Colonic mucosa (tissue), 4 donors: Measurements from ENCODE around the gene FBXO31. TPM values are rescaled to one million over a fixed set of nuclear protein-coding genes. Genes with fewer than 3 reads are reported as not detected.
A peak's percentile ranks its signal among the peaks of the same experiment; 100 is the strongest.

Source experiments
- DNase-seq: peaks from one replicate; pipeline ENCODE4 v3.0.0-alpha.2; 2020
- H3K27ac ChIP-seq: fragments of 200-600 bp; one replicate; pipeline ENCODE4 v1.8.0; 2021
- H3K27me3 ChIP-seq: fragments of 200-600 bp; one replicate; pipeline ENCODE4 v1.8.0; 2021
- H3K36me3 ChIP-seq: fragments of 200-600 bp; one replicate; pipeline ENCODE4 v1.8.0; 2021
- H3K4me1 ChIP-seq: fragments of 200-600 bp; one replicate; pipeline ENCODE4 v1.8.0; 2021; ENCODE audit warnings: mild to moderate bottlenecking
- H3K4me3 ChIP-seq: fragments of 200-600 bp; one replicate; pipeline ENCODE4 v1.8.0; 2021
- H3K9ac ChIP-seq, 2 donors: one replicate each; pipeline ENCODE4 v1.7.0; 2013; ENCODE audit warnings: control low read depth in 2 of 2, low read depth in 2 of 2, low read length in 2 of 2
- H3K9me3 ChIP-seq: fragments of 200-600 bp; one replicate; pipeline ENCODE4 v1.8.0; 2021
- intact Hi-C: fragments of 100-400 bp; cut with DNase I; formaldehyde crosslinking; loops from one replicate; pipeline ENCODE4 v1.14.1; 2022
- total RNA-seq, 2 donors: library from RNA; stranded (reverse); fragmentation: NEBNext Ultra II Directional in 1 of 2; extraction: Animal tissue kit (Norgen Biotek cat#: 25700) in 1 of 2; gene quantifications; one replicate each; pipeline ENCODE4 v1.2.1, GENCODE V29; 2021
- TF ChIP-seq, protein P1 (sequence below): fragments of 200-600 bp; IDR thresholded peaks from one replicate; pipeline ENCODE4 v1.8.0; 2022; ENCODE audit warnings: antibody characterized with exemption, mild to moderate bottlenecking
- donor health status: healthy.
- donor health status: DM: no; HTN: no; CAD: no.
- donor health status: DM: no; HTN: no; CAD: no.

Gene FBXO31
- total RNA-seq, 2 donors from 2014 or later = 35.1 to 52.3 TPM

DNA sequence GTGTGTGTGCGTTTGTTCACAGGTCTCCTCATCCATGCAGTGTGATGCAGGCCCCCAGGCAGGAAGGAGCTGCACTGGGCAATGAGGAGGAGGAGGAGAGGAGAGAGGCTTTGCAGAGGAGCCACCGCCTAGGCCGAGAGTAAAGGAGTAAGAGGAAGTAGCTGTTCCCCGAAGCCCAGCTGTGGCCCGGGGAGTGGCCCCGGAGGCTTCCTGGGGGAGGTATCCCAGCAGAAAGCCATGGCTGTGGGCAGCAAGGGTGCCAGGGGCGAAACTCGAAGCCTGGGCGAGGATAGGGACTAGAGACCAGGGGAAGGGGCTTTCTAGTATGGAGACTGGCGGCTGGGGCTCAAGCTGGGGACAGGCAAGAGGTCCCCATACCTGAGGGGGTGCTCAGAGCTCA is 78.6 kb downstream of the FBXO31 start:
- no peaks in the 10 kb centered on the region for H3K27me3 ChIP-seq
- TF ChIP-seq, protein P1, sequence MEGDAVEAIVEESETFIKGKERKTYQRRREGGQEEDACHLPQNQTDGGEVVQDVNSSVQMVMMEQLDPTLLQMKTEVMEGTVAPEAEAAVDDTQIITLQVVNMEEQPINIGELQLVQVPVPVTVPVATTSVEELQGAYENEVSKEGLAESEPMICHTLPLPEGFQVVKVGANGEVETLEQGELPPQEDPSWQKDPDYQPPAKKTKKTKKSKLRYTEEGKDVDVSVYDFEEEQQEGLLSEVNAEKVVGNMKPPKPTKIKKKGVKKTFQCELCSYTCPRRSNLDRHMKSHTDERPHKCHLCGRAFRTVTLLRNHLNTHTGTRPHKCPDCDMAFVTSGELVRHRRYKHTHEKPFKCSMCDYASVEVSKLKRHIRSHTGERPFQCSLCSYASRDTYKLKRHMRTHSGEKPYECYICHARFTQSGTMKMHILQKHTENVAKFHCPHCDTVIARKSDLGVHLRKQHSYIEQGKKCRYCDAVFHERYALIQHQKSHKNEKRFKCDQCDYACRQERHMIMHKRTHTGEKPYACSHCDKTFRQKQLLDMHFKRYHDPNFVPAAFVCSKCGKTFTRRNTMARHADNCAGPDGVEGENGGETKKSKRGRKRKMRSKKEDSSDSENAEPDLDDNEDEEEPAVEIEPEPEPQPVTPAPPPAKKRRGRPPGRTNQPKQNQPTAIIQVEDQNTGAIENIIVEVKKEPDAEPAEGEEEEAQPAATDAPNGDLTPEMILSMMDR = no peak
- H3K9ac ChIP-seq = no peak overlapping the region
- H3K4me3 ChIP-seq = no peak overlapping the region
- H3K36me3 ChIP-seq = no peaks in the 10 kb centered on the region
- no peaks in the 10 kb centered on the region for H3K9me3 ChIP-seq
- intact Hi-C loops = no loop called here
- no peak for DNase-seq
- no peak overlapping the region for H3K27ac ChIP-seq
- no peaks in the 10 kb centered on the region for H3K4me1 ChIP-seq

- no peak overlapping the region for H3K4me3 ChIP-seq
Observed at GRCh38 chr16:87303962-87304521, 79.5 kb downstream of the FBXO31 start.

DNA sequence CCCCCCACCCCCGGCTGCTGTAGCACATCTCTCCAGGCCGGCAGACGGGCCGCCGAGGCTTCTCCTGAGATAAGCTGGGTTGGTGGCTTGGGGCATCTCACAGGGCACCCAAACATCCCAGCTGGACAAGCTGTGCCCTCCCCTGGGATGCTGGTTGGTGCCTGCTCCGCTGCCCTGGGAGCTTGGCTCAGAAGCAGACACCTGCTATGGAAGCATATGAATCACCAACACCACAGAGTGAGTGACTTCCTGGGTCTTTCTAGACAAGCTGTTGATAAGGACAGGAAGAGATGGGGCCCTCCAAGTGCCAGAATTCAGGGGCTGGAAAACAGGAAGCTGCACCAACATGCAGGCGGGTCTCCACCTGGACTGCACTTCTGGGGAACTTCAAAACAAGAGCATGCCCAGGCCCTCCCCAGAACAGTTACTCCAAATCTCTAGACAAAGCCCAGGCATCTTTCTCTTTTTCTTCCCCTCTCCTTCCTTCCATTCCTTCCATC is 80.1 kb downstream of the FBXO31 start:
- TF ChIP-seq, protein P1 = no peak
- H3K9ac ChIP-seq = no peak overlapping the region
- no peaks in the 10 kb centered on the region for H3K36me3 ChIP-seq
- DNase-seq = no peak
- no peak overlapping the region for H3K4me3 ChIP-seq
- no peak overlapping the region for H3K27ac ChIP-seq
- H3K27me3 ChIP-seq = no peaks in the 10 kb centered on the region
- H3K9me3 ChIP-seq = no peaks in the 10 kb centered on the region
- no peaks in the 10 kb centered on the region for H3K4me1 ChIP-seq
- intact Hi-C loops = no loop called here

More at GRCh38 chr16:87303962-87304521, 79.5 kb downstream of the FBXO31 start:
- no peaks in the 10 kb centered on the region for H3K36me3 ChIP-seq
- no peaks in the 10 kb centered on the region for H3K9me3 ChIP-seq
- H3K27ac ChIP-seq = no peak overlapping the region
- TF ChIP-seq, protein P1 = no peak
- H3K9ac ChIP-seq = no peak overlapping the region
- no peaks in the 10 kb centered on the region for H3K27me3 ChIP-seq
- intact Hi-C loops = no loop called here
- DNase-seq = no peak
- no peaks in the 10 kb centered on the region for H3K4me1 ChIP-seq

- no peaks in the 10 kb centered on the region for H3K9me3 ChIP-seq
- no peaks in the 10 kb centered on the region for H3K36me3 ChIP-seq
- H3K4me1 ChIP-seq = no peaks in the 10 kb centered on the region
- TF ChIP-seq, protein P1 = no peak
- H3K4me3 ChIP-seq = no peak overlapping the region
- H3K27ac ChIP-seq = no peak overlapping the region
- no peak for DNase-seq
- intact Hi-C loops = no loop called here
- no peak overlapping the region for H3K9ac ChIP-seq
- no peaks in the 10 kb centered on the region for H3K27me3 ChIP-seq
Observed at GRCh38 chr16:87298857-87299465, 84.6 kb downstream of the FBXO31 start.

- TF ChIP-seq, protein P1 = peak; percentile 26
- Histone ChIP-seq H3K9me3 (no peaks in the 10 kb centered on the region), H3K4me3 (no peak overlapping the region), H3K36me3 (no peaks in the 10 kb centered on the region), H3K27me3 (no peaks in the 10 kb centered on the region), H3K9ac (no peak overlapping the region), H3K27ac (no peak overlapping the region), H3K4me1 (no peaks in the 10 kb centered on the region)
- intact Hi-C loops = no loop called here
- DNase-seq = no peak
Observed at GRCh38 chr16:87297918-87298631, 85.5 kb downstream of the FBXO31 start.
